ENCODE results near the gene ZNF609. TPM values are rescaled to one million over a fixed set of nuclear protein-coding genes. Genes with fewer than 3 reads are reported as not detected.
"Not testable (repeated sequence)": the region's sequence is repeated elsewhere in the genome, so short reads cannot be mapped to it uniquely, and the experiment has no call there.

ZNF609 gene
- polyA plus RNA-seq, 3 donors: 34.6 to 37.9 (median 34.9) TPM

GRCh38 chr15:64599226-64599625 is 138.8 kb downstream of the ZNF609 start:
- DNase-seq (ENCODE audit: extremely low read depth in 1 of 11, low read depth in 9 of 11, low spot score in 4 of 11): no peak

GRCh38 chr15:64599716-64600115 is 139.3 kb downstream of the ZNF609 start:
- DNase-seq (ENCODE audit: extremely low read depth in 1 of 11, low read depth in 9 of 11, low spot score in 4 of 11): no peak

- DNase-seq (ENCODE audit: extremely low read depth in 1 of 11, low read depth in 9 of 11, low spot score in 4 of 11): no peak
Measured at GRCh38 chr15:64600794-64601193, 140.4 kb downstream of the ZNF609 start.

- no peak for DNase-seq (ENCODE audit: extremely low read depth in 1 of 11, low read depth in 9 of 11, low spot score in 4 of 11)
Measured at GRCh38 chr15:64604319-64604718, 143.9 kb downstream of the ZNF609 start.

- DNase-seq (ENCODE audit: extremely low read depth in 1 of 11, low read depth in 9 of 11, low spot score in 4 of 11): not testable (repeated sequence)
Measured at GRCh38 chr15:64607416-64607815, 147.0 kb downstream of the ZNF609 start.

GRCh38 chr15:64610257-64610919 is 150.0 kb downstream of the ZNF609 start:
- no peak for DNase-seq (ENCODE audit: extremely low read depth in 1 of 11, low read depth in 9 of 11, low spot score in 4 of 11)

GRCh38 chr15:64611085-64611725 is 150.8 kb downstream of the ZNF609 start:
- DNase-seq (ENCODE audit: extremely low read depth in 1 of 11, low read depth in 9 of 11, low spot score in 4 of 11): no peak

GRCh38 chr15:64614519-64614918 is 154.1 kb downstream of the ZNF609 start:
- DNase-seq (ENCODE audit: extremely low read depth in 1 of 11, low read depth in 9 of 11, low spot score in 4 of 11): no peak

- DNase-seq (ENCODE audit: extremely low read depth in 1 of 11, low read depth in 9 of 11, low spot score in 4 of 11): no peak
Measured at GRCh38 chr15:64617727-64618126, 157.3 kb downstream of the ZNF609 start.

- DNase-seq (ENCODE audit: extremely low read depth in 1 of 11, low read depth in 9 of 11, low spot score in 4 of 11): no peak
Measured at GRCh38 chr15:64618138-64618537, 157.8 kb downstream of the ZNF609 start.

GRCh38 chr15:64618540-64618939 is 158.2 kb downstream of the ZNF609 start:
- DNase-seq (ENCODE audit: extremely low read depth in 1 of 11, low read depth in 9 of 11, low spot score in 4 of 11): no peak

GRCh38 chr15:64619880-64620839 is 159.8 kb downstream of the ZNF609 start:
- DNase-seq (ENCODE audit: extremely low read depth in 1 of 11, low read depth in 9 of 11, low spot score in 4 of 11): no peak

- DNase-seq (ENCODE audit: extremely low read depth in 1 of 11, low read depth in 9 of 11, low spot score in 4 of 11): no peak
Measured at GRCh38 chr15:64621056-64621455, 160.7 kb downstream of the ZNF609 start.

- DNase-seq (ENCODE audit: extremely low read depth in 1 of 11, low read depth in 9 of 11, low spot score in 4 of 11): no peak
Measured at GRCh38 chr15:64622410-64623260, 162.3 kb downstream of the ZNF609 start.

- DNase-seq (ENCODE audit: extremely low read depth in 1 of 11, low read depth in 9 of 11, low spot score in 4 of 11): no peak
Measured at GRCh38 chr15:64623347-64623996, 163.1 kb downstream of the ZNF609 start.

- no peak for DNase-seq (ENCODE audit: extremely low read depth in 1 of 11, low read depth in 9 of 11, low spot score in 4 of 11)
Measured at GRCh38 chr15:64624242-64624641, 163.9 kb downstream of the ZNF609 start.

GRCh38 chr15:64629063-64629462 is 168.7 kb downstream of the ZNF609 start:
- no peak for DNase-seq (ENCODE audit: extremely low read depth in 1 of 11, low read depth in 9 of 11, low spot score in 4 of 11)

GRCh38 chr15:64630396-64631107 is 170.2 kb downstream of the ZNF609 start:
- DNase-seq (ENCODE audit: extremely low read depth in 1 of 11, low read depth in 9 of 11, low spot score in 4 of 11): no peak

Data from renal cortex interstitium (tissue), 11 donors.